GM18520 (cell line): ENCODE data around the gene ZFP90.
"Not testable (repeated sequence)": the region's sequence is repeated elsewhere in the genome, so short reads cannot be mapped to it uniquely, and the experiment has no call there.

Experiments used
- ATAC-seq: cut with Tn5 transposase; IDR thresholded peaks from one replicate; pipeline ENCODE4 v1.9.1; 2021; ENCODE audit not compliant: unreplicated experiment

ZFP90 gene

DNA sequence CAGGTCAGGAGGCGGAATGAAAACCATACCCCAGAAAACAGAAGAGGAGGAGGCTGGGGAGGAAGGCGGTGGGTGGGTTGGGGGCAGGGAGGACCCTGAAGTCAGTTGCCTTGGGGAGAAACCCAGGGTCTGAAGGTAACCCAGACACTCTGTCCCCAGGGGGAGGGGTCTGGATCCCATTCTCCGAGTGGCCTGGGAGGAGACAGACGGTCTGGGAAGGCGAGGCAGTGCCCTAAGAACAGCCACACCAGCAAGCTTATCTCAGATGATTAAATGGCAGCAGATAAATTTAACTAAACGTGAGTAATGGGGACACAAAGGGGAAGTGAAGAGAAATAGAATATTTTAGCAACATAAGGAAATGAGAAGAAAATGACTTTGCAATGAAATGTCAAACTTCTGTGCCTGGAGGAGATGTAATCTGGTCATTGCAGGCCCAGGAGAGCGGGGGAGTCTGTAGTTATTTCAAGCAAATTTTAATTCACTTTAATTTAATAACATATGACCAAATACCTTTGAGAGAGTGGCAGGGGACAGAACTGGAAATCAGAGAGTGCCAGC is 21.4 kb upstream of the ZFP90 start:
- no peak for ATAC-seq

DNA sequence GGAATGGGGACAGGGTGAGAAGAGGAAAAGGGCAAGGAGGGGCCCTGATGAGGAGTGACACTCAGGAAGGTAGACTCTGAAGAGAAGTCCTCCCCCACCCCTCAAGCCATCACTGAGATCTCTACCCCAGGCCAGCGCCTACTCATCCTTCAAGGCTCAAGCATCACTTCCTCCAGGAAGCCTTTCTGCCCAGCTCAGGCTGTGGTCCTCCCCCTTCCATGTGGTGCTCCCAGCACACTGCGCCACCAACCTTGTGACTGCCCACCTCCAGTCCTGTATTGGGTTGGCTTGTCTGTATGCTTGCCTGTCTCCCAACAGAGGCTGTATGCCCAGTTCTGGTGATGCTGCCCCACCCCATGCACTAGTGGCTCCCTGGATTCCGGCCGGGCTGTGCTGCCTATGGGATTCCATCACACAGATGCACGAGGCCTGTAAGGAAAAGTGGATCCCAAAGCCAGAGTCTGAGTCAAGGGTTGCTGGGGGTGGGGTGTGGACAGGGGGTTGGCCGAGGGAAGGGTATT is 19.8 kb upstream of the ZFP90 start:
- no peak for ATAC-seq

DNA sequence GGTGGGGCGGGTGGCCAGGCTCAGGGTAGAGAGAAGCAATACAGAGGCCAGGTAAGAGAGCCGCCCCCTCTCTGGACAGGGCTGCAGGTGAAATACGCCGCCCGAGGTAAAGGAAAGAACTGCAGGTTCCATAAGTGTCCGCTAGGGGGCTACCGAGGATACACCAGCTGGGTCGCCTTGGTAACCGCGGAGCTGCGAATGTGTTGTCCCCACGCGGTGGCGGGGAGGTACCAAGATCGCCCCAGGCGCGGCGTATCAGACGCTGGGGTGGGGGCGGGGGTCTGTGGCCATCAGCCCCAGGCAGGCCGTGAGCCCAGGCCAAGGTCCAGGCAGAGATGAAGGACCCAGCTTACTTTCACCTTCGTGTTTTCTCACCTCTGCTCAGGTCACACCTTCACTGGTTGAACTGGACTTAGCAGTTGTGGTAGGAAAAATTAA is 18.4 kb upstream of the ZFP90 start:
- peak; percentile 69 for ATAC-seq

DNA sequence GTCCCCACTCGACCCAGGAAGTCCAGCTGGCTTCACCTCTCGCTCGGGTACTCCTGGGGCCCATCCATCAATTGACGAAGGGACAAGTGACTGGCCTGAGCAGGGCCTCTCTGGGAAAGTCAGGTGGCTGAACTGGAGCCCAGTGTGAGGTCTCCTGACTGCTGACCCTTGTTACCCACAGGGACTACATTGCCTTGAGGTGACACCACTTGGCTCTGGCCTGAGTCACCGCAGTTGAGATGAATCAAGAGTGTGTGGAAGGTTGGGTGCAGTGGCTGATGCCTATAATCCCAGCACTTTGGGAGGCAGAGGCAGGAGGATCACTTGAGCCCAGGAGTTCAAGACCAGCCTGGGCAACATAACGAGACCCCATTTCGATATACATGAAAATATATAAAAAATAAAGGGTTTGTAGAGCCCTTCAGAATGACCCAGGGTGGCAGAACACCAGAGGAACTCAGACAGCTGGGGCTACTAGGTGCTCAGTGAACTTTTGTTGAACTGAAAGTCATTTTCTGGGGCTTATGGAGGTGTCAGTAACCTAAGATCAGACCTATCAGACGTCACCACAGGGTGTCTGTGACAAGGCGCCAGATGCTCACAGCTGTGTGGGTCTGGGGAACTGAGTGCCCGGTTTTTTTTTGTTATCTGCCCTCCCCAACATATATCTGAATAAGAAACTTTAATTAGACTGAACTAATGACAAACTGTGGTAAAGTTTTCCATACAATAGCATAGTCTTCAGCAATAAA is 14.8 kb upstream of the ZFP90 start:
- ATAC-seq, result no peak

DNA sequence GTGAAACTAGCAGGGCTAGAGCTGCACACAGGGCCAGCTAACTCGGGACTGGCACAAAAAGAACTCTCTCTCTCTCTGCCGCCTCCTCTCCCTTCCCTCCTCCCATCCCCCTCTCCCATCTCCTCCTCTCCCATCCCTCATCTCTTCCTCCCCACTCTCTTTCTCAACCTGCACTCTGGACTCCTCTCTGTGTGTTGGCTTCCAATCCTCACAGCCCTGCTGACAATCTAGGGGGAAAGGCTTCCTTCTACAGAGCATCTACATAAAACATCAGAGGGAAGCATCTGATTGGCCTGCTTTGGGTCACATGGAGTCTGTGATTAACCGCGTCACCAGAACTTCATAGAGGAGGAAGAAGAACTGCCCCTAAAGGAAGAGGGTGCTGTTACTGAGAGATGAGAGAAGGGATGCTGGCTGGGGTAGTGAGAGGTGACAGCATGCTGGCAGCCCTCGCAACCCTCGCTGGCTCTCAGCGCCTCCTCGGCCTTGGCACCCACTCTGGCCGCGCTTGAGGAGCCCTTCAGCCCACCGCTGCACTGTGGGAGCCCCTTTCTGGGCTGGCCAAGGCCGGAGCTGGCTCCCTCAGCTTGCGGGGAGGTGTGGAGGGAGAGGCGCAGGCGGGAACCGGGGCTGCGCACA is 12.8 kb upstream of the ZFP90 start:
- ATAC-seq, result no peak

DNA sequence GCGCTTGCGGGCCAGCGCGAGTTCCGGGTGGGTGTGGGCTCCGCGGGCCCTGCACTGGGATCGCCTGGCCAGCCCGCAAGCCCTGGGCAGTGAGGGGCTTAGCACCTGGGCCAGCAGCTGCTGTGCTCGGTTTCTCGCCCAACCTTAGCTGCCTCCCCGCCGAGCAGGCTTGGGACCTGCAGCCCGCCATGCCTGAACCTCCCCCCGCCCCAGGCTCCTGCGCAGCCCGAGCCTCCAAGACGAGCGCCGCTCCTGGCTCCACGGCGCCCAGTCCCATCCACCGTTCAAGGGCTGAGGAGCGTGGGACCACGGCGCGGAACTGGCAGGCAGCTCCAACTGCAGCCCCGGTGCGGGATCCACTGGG is 12.3 kb upstream of the ZFP90 start:
- no peak for ATAC-seq

DNA sequence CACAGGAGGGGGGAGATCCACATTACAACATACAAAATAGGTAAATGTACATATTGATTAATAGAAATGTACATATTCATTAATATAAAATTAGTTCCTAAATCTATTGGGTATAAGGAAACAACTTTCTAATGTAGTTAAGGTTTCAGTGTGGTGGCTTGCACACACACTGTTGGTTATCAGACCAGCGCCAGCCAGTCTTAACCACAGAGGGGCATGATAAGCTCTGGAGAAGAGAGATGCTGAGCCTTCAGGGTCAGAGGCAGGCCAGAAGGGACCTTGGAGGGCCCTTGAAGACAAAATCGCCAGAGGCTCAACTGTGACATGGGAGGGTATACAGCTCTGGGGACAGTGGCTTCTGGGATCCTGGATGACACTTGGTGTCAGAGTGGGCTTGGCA is 10.9 kb upstream of the ZFP90 start:
- ATAC-seq, result no peak

DNA sequence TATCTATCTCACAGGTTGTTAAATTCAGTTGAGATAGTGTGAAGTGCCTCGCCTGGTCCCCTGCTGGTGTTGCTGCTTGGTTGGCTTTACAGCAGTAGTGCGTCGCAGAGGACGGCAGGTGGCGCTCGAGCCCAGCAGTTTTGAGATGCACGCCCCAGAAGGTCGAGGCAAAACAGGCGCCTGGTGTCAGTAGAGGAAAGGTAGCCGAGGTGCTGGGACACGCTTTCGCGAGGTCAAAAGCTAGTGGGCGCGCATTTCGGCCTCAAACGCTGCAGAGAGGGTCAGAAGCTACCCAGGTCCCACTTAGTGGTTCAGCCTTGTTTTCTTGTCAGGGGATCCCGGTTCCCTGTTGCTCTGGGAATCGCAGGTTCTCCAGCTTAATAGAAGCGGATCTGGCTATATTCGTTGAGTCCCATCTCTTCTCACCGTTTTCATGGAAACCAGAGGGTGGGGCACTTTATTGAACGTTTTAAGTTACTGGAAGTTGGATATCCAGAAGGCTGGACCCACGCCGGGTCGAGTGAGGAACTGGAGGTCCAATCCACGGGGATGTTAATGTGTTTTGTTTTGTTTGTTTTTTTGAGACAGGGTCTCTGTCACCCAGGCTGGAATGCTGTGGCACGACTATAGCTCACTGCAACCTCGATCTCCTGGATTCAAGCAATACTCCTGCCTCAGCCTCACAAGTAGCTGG is 10.3 kb upstream of the ZFP90 start:
- peak; percentile 59 for ATAC-seq

DNA sequence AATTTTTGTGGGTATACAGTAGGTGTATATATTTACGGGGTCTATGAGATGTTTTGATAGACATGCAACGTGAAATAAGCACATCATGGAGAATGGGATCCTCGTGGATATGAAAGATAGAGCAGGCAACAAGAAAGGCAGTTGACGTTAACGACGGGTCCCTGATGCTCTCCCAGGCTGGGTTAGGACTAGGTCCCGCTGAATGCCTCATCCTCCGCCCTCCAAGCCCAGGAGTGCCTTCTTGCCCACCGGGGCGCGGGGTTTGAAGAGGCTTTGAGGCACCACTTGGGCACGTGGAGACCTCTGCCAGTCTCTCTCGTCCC is 9.5 kb upstream of the ZFP90 start:
- no peak for ATAC-seq

DNA sequence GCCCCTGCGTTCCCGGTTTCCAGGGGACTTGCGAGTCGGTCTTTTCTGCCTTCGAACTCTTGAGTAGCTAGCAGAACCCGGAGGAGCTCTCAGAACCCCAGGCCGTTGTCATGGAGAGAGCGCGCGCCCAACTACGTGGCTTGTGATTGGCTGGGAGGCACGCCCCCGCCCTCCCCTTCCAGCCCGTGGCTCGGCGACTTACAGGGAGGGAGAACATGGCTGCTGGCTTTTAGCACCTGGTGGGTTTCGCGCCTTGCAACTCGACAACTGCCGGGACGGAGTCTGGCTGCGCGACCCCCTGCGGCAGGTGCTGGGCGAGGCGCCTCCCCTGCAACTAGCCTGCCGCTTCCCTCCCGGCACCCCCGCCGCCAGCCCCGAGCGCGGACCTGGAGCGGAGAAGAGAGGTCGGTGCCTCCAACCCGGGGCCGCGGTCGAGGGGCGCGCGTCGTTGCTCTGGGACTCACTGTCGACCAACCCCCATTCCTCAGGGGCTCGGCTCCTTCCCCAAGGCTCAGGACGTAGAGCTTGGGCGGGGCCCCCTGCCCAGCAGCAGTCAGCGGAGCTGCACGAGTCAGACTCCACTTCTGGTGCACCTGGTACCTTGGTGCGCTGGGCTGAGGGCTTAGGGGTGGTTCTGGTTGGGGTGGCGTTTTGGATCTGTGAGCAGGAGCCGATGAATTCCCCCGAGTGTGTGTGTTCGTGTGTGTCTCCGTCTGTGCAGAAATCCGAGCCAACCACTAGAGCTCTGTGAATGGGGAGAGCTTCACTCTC is 9.0 kb upstream of the ZFP90 start:
- ATAC-seq, result peak; percentile 44

DNA sequence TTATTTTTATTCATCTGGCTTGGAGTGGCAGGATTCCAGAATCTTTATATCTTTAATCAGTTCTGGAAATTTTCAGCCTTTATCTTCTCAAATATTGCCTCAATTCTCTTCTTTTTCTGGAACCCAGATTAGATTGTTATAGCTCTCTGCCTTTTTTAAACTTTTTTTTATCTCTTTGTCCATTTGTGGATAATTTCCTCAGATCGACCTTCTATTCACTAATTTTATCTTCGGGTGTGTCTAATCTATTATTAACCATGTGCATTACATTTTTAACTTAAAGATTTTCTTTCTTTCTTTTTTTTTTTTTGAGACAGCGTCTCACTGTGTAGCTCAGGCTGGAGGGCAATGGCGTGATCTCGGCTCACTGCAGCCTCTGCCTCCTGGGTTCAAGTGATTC is 5.2 kb upstream of the ZFP90 start:
- ATAC-seq, result no peak

DNA sequence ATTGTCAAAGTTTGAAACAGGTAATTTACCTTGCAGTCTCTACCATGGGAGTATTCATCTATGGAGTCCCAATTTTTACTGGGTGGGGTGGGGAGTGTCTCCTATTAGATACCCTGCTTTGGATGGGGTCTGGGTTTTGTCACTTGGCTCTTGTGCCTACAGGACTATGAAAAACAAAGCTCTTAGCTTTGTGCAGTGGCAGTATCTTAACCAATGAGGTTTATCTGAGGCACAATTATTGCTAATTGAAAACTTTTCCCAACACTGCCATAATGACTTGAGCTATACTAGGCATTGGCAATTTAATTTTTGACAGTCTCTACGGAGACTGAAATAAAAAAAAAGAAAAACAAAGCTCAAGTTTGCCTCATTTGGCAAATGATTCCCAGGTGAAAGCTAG is 3.8 kb upstream of the ZFP90 start:
- ATAC-seq, result no peak

DNA sequence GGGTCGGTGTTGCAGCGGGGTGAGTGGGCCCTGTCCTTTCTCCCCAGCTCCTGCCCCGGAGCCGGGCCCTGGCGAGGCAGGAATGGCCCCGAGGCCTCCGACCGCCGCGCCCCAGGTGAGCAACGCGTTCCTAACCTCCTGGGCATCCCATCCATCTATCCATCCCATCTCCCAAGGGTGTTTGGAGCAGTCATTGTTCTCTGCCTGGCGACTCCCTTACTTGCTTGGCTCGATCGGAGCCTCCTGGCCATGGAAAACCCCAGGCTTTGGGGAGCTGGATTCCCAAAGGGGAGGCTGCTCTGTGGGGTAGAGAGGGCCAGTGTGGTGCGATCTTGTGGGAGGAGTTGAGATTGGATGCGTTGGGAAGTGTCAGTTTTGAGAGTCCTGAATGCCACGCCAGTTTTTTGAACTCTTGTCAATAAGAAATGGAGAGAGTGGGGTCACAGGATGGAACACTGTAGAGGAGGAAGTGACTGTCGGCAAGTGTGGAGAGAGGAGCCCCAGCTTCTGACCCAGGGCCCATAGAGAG is 684 bp downstream of the ZFP90 start:
- no peak for ATAC-seq

DNA sequence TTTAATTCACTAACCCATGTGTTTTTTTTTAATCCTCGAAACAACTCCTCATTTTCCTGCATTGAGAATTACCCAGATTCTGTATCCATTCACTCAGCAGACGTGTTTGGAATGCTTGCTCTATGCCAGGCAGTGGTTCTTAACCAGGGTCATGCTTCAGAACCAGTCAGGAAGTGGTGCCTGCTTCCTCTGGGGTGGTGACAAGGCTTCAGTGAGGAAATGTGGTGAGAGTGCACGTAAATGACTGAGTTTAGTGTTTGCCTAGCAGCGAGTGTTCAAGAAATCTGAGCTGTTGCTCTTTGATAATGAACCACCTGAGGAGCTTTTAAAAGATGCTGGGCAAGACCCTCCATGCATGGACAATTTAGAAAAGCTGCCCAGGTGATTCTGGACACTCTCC is 9.9 kb downstream of the ZFP90 start:
- no peak for ATAC-seq

DNA sequence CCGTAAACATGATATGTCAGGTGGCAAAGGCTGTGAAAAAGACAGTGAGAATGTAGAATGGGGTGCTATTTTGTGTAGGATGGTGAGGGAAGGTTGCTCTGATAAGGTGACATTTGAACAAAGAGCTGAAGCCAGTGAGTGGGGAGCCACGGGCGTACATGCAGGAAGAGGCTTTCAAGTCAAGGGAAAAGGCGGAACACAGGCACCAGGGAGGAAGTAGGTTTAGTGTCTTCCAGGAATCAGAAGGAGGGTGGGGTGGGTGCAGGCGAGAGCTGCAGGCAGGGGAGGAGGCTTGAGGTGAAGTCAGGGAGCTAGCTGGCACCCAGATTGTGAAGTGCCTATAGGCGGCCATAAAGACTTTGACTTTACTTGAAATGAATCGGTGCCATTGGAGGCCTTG is 14.1 kb downstream of the ZFP90 start:
- ATAC-seq, result no peak

DNA sequence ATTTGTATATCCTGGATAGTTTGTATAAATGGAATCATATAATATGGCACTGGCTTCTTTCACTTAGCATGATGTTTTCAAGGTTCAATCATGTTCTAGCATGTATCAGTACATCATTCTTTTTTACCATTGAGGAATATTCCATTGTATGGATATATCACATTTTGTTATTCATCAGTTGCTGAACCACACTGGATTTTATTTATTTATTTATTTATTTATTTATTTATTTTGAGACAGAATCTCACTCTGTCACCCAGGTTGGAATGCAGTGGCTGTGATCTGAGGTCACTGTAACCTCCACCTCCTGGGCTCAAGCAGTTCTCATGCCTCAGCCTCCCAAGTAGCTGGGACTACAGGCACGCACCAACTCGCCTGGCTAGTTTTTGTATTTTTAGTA is 21.2 kb downstream of the ZFP90 start:
- ATAC-seq, result not testable (repeated sequence)

DNA sequence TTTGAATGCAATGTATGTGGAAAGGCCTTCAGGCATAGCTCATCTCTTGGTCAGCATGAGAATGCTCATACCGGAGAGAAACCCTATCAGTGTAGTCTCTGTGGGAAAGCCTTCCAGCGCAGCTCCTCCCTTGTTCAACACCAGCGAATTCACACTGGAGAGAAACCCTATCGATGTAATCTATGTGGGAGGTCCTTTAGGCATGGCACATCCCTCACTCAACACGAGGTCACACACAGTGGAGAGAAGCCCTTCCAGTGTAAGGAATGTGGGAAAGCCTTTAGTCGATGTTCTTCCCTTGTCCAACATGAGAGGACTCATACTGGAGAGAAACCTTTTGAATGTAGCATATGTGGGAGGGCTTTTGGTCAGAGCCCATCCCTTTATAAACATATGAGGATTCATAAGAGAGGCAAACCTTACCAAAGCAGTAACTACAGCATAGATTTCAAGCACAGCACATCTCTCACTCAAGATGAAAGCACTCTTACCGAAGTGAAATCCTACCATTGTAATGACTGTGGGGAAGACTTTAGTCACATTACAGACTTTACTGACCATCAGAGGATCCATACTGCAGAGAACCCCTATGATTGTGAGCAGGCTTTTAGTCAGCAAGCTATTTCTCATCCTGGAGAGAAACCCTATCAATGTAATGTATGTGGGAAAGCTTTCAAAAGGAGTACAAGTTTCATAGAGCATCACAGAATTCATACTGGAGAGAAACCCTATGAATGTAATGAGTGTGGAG is 24.7 kb downstream of the ZFP90 start:
- ATAC-seq, result no peak

DNA sequence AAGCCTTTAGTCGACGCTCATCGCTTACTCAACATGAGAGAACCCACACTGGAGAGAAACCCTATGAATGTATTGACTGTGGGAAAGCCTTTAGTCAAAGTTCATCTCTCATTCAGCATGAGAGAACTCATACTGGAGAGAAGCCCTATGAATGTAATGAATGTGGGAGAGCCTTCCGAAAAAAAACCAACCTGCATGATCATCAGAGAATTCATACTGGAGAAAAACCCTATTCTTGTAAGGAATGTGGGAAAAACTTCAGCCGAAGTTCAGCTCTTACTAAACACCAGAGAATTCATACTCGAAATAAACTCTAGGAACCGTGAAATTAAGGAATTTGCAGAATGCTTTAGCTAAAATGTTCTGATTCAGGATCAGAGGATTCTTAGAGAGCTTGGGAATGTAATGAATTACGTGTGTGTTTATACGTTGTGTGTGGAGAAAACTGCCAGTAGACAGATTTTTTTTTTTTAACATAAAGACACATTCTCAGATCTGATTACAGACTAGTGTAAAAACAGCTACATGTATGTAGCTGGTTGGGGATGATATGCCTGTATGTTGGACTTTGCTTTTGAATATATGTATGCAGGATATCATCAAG is 25.4 kb downstream of the ZFP90 start:
- ATAC-seq, result no peak

DNA sequence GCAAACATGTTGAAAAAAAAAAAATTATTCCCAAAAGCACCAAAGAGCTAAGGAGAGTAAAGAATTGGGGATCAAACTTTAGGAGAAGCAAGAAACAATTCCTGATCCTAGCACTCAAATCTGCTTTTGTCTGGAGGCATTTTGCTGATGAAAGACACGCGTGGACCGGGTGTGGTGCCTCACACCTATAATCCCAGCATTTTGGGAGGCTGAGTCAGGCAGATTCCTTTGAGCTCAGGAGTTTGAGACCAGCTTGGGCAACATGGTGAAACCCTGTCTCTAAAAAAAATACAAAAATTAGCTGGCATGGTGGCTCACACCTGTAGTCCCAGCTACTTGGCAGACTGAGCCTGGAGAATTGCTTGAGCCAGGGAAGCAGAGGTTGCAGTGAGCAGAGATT is 35.4 kb downstream of the ZFP90 start:
- ATAC-seq, result no peak

DNA sequence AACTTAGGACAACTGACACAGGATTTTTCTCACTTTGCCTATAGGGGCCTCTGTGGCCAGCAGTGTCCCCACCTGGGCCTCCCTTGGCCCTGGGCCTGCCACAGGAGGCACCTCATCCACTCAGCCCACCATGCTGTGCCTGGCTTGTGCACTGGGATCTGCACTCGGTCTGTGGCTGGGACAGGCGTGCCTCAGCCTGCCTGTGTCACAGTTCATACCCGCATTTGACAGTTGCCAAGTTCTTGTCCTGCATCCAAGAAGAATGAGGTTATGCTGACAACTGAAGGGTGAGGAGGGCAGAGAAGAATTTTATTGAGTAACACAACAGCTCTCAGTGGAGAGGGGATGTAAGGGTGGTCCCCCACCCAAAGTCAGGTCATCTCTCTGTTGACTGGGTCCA is 36.0 kb downstream of the ZFP90 start:
- ATAC-seq, result no peak
